Psoas muscle (tissue), 8 donors: Measurements from ENCODE around the gene PAX4. TPM values are rescaled to one million over a fixed set of nuclear protein-coding genes. Genes with fewer than 3 reads are reported as not detected.

Experiments
- ATAC-seq, 4 donors: fragments of 200-7000 bp; cut with Tn5 transposase; one replicate each; pipeline ENCODE4 v1.9.1; 2020; ENCODE audit warnings: moderate library complexity in 3 of 4, mild to moderate bottlenecking in 2 of 4
- DNase-seq, 2 donors: peaks; one replicate each; pipeline ENCODE4 v3.0.0-alpha.2; 2020
- H3K27ac ChIP-seq: fragments of 200-600 bp; one replicate; pipeline ENCODE4 v1.8.0; 2022
- H3K27me3 ChIP-seq, 3 donors: fragments of 200-600 bp in 1 of 3; one replicate each; pipeline versions ENCODE4 v1.6.1 to v1.8.0; 2013 to 2022; ENCODE audit warnings: low read length in 2 of 3, mild to moderate bottlenecking in 2 of 3, moderate library complexity in 1 of 3; ENCODE audit not compliant: insufficient read depth in 3 of 3
- H3K36me3 ChIP-seq, 2 donors: fragments of 200-600 bp in 1 of 2; one replicate each; pipeline versions ENCODE4 v1.6.1 to v1.8.0; 2013 to 2022; ENCODE audit warnings: low read depth in 1 of 2, mild to moderate bottlenecking in 1 of 2, moderate library complexity in 1 of 2; ENCODE audit not compliant: insufficient read depth in 1 of 2
- H3K4me1 ChIP-seq: fragments of 200-600 bp; one replicate; pipeline ENCODE4 v1.8.0; 2022
- H3K4me3 ChIP-seq: fragments of 200-600 bp; one replicate; pipeline ENCODE4 v1.8.0; 2022; ENCODE audit warnings: mild to moderate bottlenecking
- H3K9me3 ChIP-seq: fragments of 200-600 bp; one replicate; pipeline ENCODE4 v1.8.0; 2022
- WGBS, 3 donors: extraction: QIAGEN DNeasy Blood & Tissue Kit; methylation state at CpG; one replicate each; pipeline versions ENCODE4 v1.1.6 to v1.1.7; 2013; 5-methylcytosine and 5-hydroxymethylcytosine counted together
- intact Hi-C, 2 donors: fragments of 100-400 bp; cut with DNase I; formaldehyde crosslinking; loops; one replicate each; pipeline versions ENCODE4 v1.11.0 to v1.14.2; 2022
- polyA plus RNA-seq, 3 donors: library from polyadenylated mRNA; stranded (reverse); fragments of 200-250 nt; gene quantifications; one replicate each; pipeline ENCODE4 v1.2.3, GENCODE V29; 2013
- total RNA-seq, 4 donors: library from RNA; stranded (reverse); fragmentation: NEBNext Ultra II Directional in 2 of 4; extraction: Animal tissue kit (Norgen Biotek cat#: 25700) in 2 of 4; gene quantifications; one replicate each; pipeline versions ENCODE4 v1.2.1 to v1.2.4, GENCODE V29; 2021 to 2023
- TF ChIP-seq, protein P1 (sequence below): fragments of 200-600 bp; IDR thresholded peaks from one replicate; pipeline ENCODE4 v1.8.0; 2022; ENCODE audit warnings: antibody characterized with exemption
- donor health status: healthy with polysubstance abuse.
- donor health status: DM: no; HTN: no; CAD: no; lungs with moderate emphysema.
- donor health status: Bipolar disorder and iron deficiency.
- donor health status: healthy.
- donor health status: DM: yes; HTN: yes; CAD: no.
- donor health status: DM: no; HTN: no; CAD: no.
- donor health status: DM: no; HTN: no; CAD: no.
- donor health status: DM: yes; HTN: yes; CAD: no.

Gene PAX4
- total and polyA plus RNA-seq, 7 donors = not detected

DNA sequence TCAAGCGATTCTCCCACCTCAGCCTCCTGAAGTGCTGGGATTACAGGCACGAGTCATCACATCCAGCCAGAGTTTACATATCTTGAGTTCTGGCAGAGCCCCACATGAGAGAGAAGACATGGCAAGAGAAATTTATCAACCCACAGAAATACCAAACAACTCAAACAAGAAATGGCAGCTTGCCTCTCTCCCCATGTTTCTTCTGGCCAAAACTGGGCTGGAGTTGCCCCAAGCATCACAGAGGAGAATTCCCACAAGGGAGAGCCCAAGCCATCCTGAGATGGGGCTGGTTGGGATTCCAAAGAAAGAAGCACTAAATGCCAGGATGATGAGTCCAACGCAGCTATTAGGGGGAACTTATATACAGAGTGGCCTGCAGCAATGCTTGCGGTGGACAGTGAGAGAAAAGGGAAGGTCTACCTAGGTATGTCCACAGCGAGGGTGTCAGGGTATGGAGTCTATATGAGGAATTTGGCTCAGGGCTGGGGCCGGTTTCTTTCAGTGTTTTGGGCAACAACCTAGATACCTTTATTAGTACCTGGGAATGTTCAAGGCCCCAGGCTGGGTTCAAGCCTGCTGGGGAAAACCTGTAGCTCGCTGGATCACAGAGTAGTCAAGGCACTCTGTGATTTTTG, 14.5 kb upstream of the PAX4 start:
- Histone ChIP-seq H3K27ac (no peak overlapping the region), H3K9me3 (no peaks in the 10 kb centered on the region), H3K4me1 (no peaks in the 10 kb centered on the region), H3K27me3 (peaks cover 0 to 14% (median 0%) of the 10 kb centered on the region in 3 donors), H3K36me3 (no peaks in the 10 kb centered on the region), H3K4me3 (no peak overlapping the region)
- no peak for ATAC-seq
- TF ChIP-seq, protein P1, sequence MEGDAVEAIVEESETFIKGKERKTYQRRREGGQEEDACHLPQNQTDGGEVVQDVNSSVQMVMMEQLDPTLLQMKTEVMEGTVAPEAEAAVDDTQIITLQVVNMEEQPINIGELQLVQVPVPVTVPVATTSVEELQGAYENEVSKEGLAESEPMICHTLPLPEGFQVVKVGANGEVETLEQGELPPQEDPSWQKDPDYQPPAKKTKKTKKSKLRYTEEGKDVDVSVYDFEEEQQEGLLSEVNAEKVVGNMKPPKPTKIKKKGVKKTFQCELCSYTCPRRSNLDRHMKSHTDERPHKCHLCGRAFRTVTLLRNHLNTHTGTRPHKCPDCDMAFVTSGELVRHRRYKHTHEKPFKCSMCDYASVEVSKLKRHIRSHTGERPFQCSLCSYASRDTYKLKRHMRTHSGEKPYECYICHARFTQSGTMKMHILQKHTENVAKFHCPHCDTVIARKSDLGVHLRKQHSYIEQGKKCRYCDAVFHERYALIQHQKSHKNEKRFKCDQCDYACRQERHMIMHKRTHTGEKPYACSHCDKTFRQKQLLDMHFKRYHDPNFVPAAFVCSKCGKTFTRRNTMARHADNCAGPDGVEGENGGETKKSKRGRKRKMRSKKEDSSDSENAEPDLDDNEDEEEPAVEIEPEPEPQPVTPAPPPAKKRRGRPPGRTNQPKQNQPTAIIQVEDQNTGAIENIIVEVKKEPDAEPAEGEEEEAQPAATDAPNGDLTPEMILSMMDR = no peak
- WGBS, 3 donors = 75 to 86% (median 80%) methylated on average over 7 of the region's 7 CpGs
- no peak for DNase-seq
- intact Hi-C loops = no loop called here

DNA sequence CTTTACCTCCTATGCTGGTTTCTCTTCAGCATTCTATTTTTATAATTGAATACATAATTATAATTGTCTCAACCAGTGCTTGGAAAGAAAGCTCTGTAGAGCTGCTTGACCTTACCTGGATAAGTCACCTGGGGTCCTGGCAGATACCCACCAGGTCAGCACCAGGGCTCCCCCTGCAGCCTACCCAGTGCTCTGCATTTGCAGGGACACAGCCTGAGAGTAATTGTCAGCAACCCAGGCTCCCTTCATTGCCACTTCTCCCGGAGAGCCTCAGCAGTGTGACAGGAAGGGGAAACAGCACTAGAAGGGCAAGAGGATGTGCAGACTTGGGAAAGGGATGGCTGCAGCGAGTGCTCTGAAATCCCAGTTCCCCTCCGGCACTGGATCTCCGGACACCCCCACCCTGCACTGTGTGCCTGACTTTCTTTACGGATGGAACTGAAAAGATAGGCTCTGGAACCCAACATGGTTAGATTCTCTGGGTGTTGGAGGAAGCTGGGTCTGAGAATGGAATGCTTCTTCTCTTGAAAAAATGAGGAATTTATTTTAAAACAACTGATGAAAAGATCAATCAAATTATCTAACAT, 11.4 kb upstream of the PAX4 start:
- DNase-seq = no peak
- 16 to 18% (median 16%) methylated on average over 5 of the region's 5 CpGs for WGBS, 3 donors
- Histone ChIP-seq H3K27me3 (peaks cover 0 to 13% (median 0%) of the 10 kb centered on the region in 3 donors), H3K27ac (no peak overlapping the region), H3K4me1 (no peaks in the 10 kb centered on the region), H3K4me3 (no peak overlapping the region), H3K36me3 (no peaks in the 10 kb centered on the region), H3K9me3 (no peaks in the 10 kb centered on the region)
- intact Hi-C loops = no loop called here
- TF ChIP-seq, protein P1 = peak; percentile 27
- ATAC-seq = peak in 1 of 4 donors; percentile 41

DNA sequence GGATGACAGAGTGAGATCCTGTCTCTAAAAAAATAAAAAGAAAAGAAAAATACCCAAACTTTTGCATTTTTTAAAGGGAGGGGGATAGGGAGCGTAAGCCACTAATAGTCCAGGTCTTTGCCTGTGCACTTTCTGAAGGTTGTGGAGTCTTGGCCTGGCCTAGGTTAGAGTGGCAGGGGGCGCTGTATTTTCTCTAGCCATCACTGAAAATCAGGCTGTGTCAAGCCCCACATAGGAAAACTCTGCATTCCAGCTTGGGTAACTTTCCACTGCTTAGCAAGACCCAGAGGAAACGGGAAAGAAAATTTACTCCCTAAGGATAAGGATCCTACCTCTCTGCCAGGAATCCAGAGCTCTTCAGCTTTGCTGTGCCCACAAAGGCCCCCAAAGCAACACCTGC, 10.5 kb upstream of the PAX4 start:
- Histone ChIP-seq H3K36me3 (no peaks in the 10 kb centered on the region), H3K9me3 (no peaks in the 10 kb centered on the region), H3K4me3 (no peak overlapping the region), H3K27ac (no peak overlapping the region), H3K4me1 (no peaks in the 10 kb centered on the region), H3K27me3 (peaks cover 0 to 20% (median 0%) of the 10 kb centered on the region in 3 donors)
- DNase-seq (no peak), ATAC-seq (no peak)
- intact Hi-C loops = no loop called here
- TF ChIP-seq, protein P1 = no peak
- 64 to 65% (median 65%) methylated on average over 3 of the region's 3 CpGs for WGBS, 3 donors

DNA sequence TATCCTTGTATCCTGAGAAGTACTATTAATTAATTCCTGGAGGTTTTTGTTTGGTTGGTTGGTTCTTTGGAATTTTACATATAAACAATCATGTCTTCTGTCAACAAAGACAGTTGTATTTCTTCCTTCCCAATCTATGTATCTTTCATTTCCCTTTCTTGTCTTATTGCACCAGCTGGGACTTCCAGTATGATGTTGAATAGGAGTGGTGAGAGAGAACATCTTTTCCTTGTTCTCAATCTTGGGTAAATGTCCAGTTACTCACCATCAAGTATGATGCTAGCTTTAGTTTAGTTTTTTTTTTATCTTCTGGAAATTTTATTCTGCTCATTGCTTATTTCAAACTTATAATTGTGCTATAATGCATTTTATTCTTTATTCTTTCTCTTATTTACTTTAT, 7.4 kb upstream of the PAX4 start:
- TF ChIP-seq, protein P1 = no peak
- peaks cover 0 to 18% (median 4%) of the 10 kb centered on the region in 3 donors for H3K27me3 ChIP-seq

More for the DNA sequence above, 7.4 kb upstream of the PAX4 start:
- intact Hi-C loops = no loop called here
- DNase-seq (no peak), ATAC-seq (no peak)
- H3K4me1 ChIP-seq = no peaks in the 10 kb centered on the region
- no peaks in the 10 kb centered on the region for H3K9me3 ChIP-seq
- H3K36me3 ChIP-seq = no peaks in the 10 kb centered on the region
- no peak overlapping the region for H3K27ac ChIP-seq
- no peak overlapping the region for H3K4me3 ChIP-seq
